Measurements from ENCODE around the gene RPTOR. TPM values are rescaled to one million over a fixed set of nuclear protein-coding genes. Genes with fewer than 3 reads are reported as not detected.
"Not testable (repeated sequence)": the region's sequence is repeated elsewhere in the genome, so short reads cannot be mapped to it uniquely, and the experiment has no call there.

The RPTOR gene
- total RNA-seq, 1 experiment from 2014 or later, result 30.6 TPM

GRCh38 chr17:80874866-80875445 lies 330.3 kb downstream of the RPTOR start:
- H3K9ac ChIP-seq (ENCODE audit: low read length), result no peak overlapping the region
- no peaks in the 10 kb centered on the region for H3K9me2 ChIP-seq (replicated peaks; ENCODE audit: insufficient read depth, low read length)
- no peak for DNase-seq
- H4K20me1 ChIP-seq (ENCODE audit: insufficient read depth, low read depth, low read length), result no peaks in the 10 kb centered on the region
- no peaks in the 10 kb centered on the region for H3K4me1 ChIP-seq (ENCODE audit: low read length)
- H3K36me3 ChIP-seq (ENCODE audit: insufficient read depth, low read length), result no peaks in the 10 kb centered on the region; the same call in 1 of the 2 replicates
- H3K27ac ChIP-seq (ENCODE audit: low read length), result no peak overlapping the region
- no peaks in the 10 kb centered on the region for H3K79me2 ChIP-seq (ENCODE audit: low read length)
- H3K9me3 ChIP-seq (ENCODE audit: low read length), result no peaks in the 10 kb centered on the region
- no peaks in the 10 kb centered on the region for H3K27me3 ChIP-seq (ENCODE audit: low read length)
- no peak overlapping the region for H3K4me3 ChIP-seq (ENCODE audit: low read length)
- no peak overlapping the region for H3K4me2 ChIP-seq (ENCODE audit: low read depth, low read length, poor library complexity, severe bottlenecking)
- no peak overlapping the region for H2AFZ ChIP-seq (ENCODE audit: low read length)

GRCh38 chr17:80875480-80875995 lies 330.9 kb downstream of the RPTOR start:
- not testable (repeated sequence) for H3K9me2 ChIP-seq (replicated peaks; ENCODE audit: insufficient read depth, low read length); DNase-seq; H3K4me1 ChIP-seq (ENCODE audit: low read length); H3K4me3 ChIP-seq (ENCODE audit: low read length); H2AFZ ChIP-seq (ENCODE audit: low read length); H4K20me1 ChIP-seq (ENCODE audit: insufficient read depth, low read depth, low read length); H3K9ac ChIP-seq (ENCODE audit: low read length); H3K27ac ChIP-seq (ENCODE audit: low read length); H3K79me2 ChIP-seq (ENCODE audit: low read length); H3K36me3 ChIP-seq (ENCODE audit: insufficient read depth, low read length); H3K4me2 ChIP-seq (ENCODE audit: low read depth, low read length, poor library complexity, severe bottlenecking); H3K27me3 ChIP-seq (ENCODE audit: low read length); H3K9me3 ChIP-seq (ENCODE audit: low read length)

- H3K9me3 ChIP-seq (ENCODE audit: low read length); H3K79me2 ChIP-seq (ENCODE audit: low read length); DNase-seq; H3K36me3 ChIP-seq (ENCODE audit: insufficient read depth, low read length); H3K27ac ChIP-seq (ENCODE audit: low read length); H3K4me3 ChIP-seq (ENCODE audit: low read length); H4K20me1 ChIP-seq (ENCODE audit: insufficient read depth, low read depth, low read length); H3K9me2 ChIP-seq (replicated peaks; ENCODE audit: insufficient read depth, low read length); H2AFZ ChIP-seq (ENCODE audit: low read length); H3K9ac ChIP-seq (ENCODE audit: low read length); H3K4me2 ChIP-seq (ENCODE audit: low read depth, low read length, poor library complexity, severe bottlenecking); H3K27me3 ChIP-seq (ENCODE audit: low read length); H3K4me1 ChIP-seq (ENCODE audit: low read length): not testable (repeated sequence)
Measured at GRCh38 chr17:80876456-80876949, 331.9 kb downstream of the RPTOR start.

- Histone ChIP-seq H3K27ac (ENCODE audit: low read length) (no peak overlapping the region), H3K27me3 (ENCODE audit: low read length) (no peaks in the 10 kb centered on the region), H2AFZ (ENCODE audit: low read length) (no peak overlapping the region), H3K9me3 (ENCODE audit: low read length) (no peaks in the 10 kb centered on the region), H3K4me2 (ENCODE audit: low read depth, low read length, poor library complexity, severe bottlenecking) (no peak overlapping the region), H3K9ac (ENCODE audit: low read length) (no peak overlapping the region), H4K20me1 (ENCODE audit: insufficient read depth, low read depth, low read length) (no peaks in the 10 kb centered on the region), H3K9me2 (replicated peaks; ENCODE audit: insufficient read depth, low read length) (no peaks in the 10 kb centered on the region), H3K36me3 (ENCODE audit: insufficient read depth, low read length) (no peaks in the 10 kb centered on the region; the same call in 1 of the 2 replicates), H3K79me2 (ENCODE audit: low read length) (no peaks in the 10 kb centered on the region), H3K4me3 (ENCODE audit: low read length) (no peak overlapping the region), H3K4me1 (ENCODE audit: low read length) (no peaks in the 10 kb centered on the region)
- DNase-seq, result no peak
Measured at GRCh38 chr17:80876950-80877728, 332.5 kb downstream of the RPTOR start.

DNA sequence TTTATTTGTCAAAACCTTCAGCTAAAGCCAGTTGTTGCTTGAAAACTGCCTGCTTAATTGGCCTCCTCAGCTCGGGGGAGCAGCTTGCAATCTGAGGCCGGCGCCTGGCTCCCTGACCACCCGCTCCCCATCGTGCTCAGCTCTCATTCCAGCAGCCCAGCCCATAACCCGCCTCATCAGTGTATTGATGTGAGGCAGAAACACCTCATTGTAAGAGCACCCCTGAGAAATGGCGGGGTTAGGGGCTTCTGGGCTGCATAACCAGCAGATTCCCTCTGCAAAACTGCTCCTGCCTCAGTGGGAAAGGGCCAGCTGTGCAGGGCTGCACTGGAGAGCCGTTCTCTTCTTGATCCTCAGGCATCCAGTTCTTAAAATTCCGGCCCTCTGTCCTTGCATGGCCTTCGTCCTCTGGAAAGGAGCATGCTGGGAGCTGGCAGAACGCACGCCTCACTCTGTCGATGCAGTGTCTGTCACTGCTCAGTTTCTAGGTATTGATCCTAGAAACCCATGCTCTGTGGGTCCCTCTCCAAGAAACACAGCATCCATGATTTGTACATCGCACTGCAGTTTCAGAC lies 333.2 kb downstream of the RPTOR start:
- no peaks in the 10 kb centered on the region for H3K4me1 ChIP-seq (ENCODE audit: low read length)
- no peak overlapping the region for H3K4me3 ChIP-seq (ENCODE audit: low read length)
- no peaks in the 10 kb centered on the region for H3K27me3 ChIP-seq (ENCODE audit: low read length)
- H3K36me3 ChIP-seq (ENCODE audit: insufficient read depth, low read length), result no peaks in the 10 kb centered on the region; the same call in 1 of the 2 replicates
- no peaks in the 10 kb centered on the region for H3K79me2 ChIP-seq (ENCODE audit: low read length)
- no peaks in the 10 kb centered on the region for H4K20me1 ChIP-seq (ENCODE audit: insufficient read depth, low read depth, low read length)
- H3K27ac ChIP-seq (ENCODE audit: low read length), result no peak overlapping the region
- no peaks in the 10 kb centered on the region for H3K9me2 ChIP-seq (replicated peaks; ENCODE audit: insufficient read depth, low read length)
- no peak overlapping the region for H3K4me2 ChIP-seq (ENCODE audit: low read depth, low read length, poor library complexity, severe bottlenecking)
- H3K9me3 ChIP-seq (ENCODE audit: low read length), result no peaks in the 10 kb centered on the region
- no peak overlapping the region for H2AFZ ChIP-seq (ENCODE audit: low read length)
- H3K9ac ChIP-seq (ENCODE audit: low read length), result no peak overlapping the region
- no peak for DNase-seq

GRCh38 chr17:80878876-80879722 lies 334.5 kb downstream of the RPTOR start:
- H3K79me2 ChIP-seq (ENCODE audit: low read length), result no peaks in the 10 kb centered on the region
- no peaks in the 10 kb centered on the region for H3K9me3 ChIP-seq (ENCODE audit: low read length)
- no peak overlapping the region for H3K4me2 ChIP-seq (ENCODE audit: low read depth, low read length, poor library complexity, severe bottlenecking)
- no peak overlapping the region for H2AFZ ChIP-seq (ENCODE audit: low read length)
- no peaks in the 10 kb centered on the region for H3K27me3 ChIP-seq (ENCODE audit: low read length)
- H3K4me3 ChIP-seq (ENCODE audit: low read length), result no peak overlapping the region
- H3K9me2 ChIP-seq (replicated peaks; ENCODE audit: insufficient read depth, low read length), result no peaks in the 10 kb centered on the region
- no peak overlapping the region for H3K27ac ChIP-seq (ENCODE audit: low read length)
- no peaks in the 10 kb centered on the region for H3K4me1 ChIP-seq (ENCODE audit: low read length)
- no peaks in the 10 kb centered on the region; the same call in 1 of the 2 replicates for H3K36me3 ChIP-seq (ENCODE audit: insufficient read depth, low read length)
- no peaks in the 10 kb centered on the region for H4K20me1 ChIP-seq (ENCODE audit: insufficient read depth, low read depth, low read length)
- no peak for DNase-seq
- no peak overlapping the region for H3K9ac ChIP-seq (ENCODE audit: low read length)

- no peak overlapping the region for H2AFZ ChIP-seq (ENCODE audit: low read length)
- no peak overlapping the region for H3K9ac ChIP-seq (ENCODE audit: low read length)
- H4K20me1 ChIP-seq (ENCODE audit: insufficient read depth, low read depth, low read length), result no peaks in the 10 kb centered on the region
- H3K9me3 ChIP-seq (ENCODE audit: low read length), result no peaks in the 10 kb centered on the region
- H3K4me1 ChIP-seq (ENCODE audit: low read length), result no peaks in the 10 kb centered on the region
- DNase-seq, result no peak
- no peaks in the 10 kb centered on the region for H3K79me2 ChIP-seq (ENCODE audit: low read length)
- H3K36me3 ChIP-seq (ENCODE audit: insufficient read depth, low read length), result no peaks in the 10 kb centered on the region
- no peaks in the 10 kb centered on the region for H3K9me2 ChIP-seq (replicated peaks; ENCODE audit: insufficient read depth, low read length)
- no peak overlapping the region for H3K4me2 ChIP-seq (ENCODE audit: low read depth, low read length, poor library complexity, severe bottlenecking)
- H3K27me3 ChIP-seq (ENCODE audit: low read length), result no peaks in the 10 kb centered on the region
- no peak overlapping the region for H3K4me3 ChIP-seq (ENCODE audit: low read length)
- H3K27ac ChIP-seq (ENCODE audit: low read length), result no peak overlapping the region
Measured at GRCh38 chr17:80879723-80880647, 335.3 kb downstream of the RPTOR start.

All from Karpas-422 (cell line).